VCaP (cell line): ENCODE results near the gene GPLD1.
A peak's percentile ranks its signal among the peaks of the same experiment; 100 is the strongest.

ENCODE experiments used
- H3K27ac ChIP-seq: fragments of 450-650 bp; 2 replicates; pipeline ENCODE4 v1.5.1; 2017
- TF ChIP-seq, protein P1 (sequence below): fragments of 450-650 bp; conservative IDR thresholded peaks from 2 replicates; pipeline ENCODE4 v1.5.1; 2017; ENCODE audit warnings: mild to moderate bottlenecking, moderate library complexity

Gene GPLD1

GRCh38 chr6:24489470-24489869 is at the start of gene GPLD1:
Gene GPLD1 (minus strand): TSS chr6:24489578. CDS start chr6:24489511, 67 bp downstream.
- TF ChIP-seq, protein P1, sequence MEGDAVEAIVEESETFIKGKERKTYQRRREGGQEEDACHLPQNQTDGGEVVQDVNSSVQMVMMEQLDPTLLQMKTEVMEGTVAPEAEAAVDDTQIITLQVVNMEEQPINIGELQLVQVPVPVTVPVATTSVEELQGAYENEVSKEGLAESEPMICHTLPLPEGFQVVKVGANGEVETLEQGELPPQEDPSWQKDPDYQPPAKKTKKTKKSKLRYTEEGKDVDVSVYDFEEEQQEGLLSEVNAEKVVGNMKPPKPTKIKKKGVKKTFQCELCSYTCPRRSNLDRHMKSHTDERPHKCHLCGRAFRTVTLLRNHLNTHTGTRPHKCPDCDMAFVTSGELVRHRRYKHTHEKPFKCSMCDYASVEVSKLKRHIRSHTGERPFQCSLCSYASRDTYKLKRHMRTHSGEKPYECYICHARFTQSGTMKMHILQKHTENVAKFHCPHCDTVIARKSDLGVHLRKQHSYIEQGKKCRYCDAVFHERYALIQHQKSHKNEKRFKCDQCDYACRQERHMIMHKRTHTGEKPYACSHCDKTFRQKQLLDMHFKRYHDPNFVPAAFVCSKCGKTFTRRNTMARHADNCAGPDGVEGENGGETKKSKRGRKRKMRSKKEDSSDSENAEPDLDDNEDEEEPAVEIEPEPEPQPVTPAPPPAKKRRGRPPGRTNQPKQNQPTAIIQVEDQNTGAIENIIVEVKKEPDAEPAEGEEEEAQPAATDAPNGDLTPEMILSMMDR, result no peak
- peak within 1 kb of the TSS; percentile 40 for H3K27ac ChIP-seq

DNA sequence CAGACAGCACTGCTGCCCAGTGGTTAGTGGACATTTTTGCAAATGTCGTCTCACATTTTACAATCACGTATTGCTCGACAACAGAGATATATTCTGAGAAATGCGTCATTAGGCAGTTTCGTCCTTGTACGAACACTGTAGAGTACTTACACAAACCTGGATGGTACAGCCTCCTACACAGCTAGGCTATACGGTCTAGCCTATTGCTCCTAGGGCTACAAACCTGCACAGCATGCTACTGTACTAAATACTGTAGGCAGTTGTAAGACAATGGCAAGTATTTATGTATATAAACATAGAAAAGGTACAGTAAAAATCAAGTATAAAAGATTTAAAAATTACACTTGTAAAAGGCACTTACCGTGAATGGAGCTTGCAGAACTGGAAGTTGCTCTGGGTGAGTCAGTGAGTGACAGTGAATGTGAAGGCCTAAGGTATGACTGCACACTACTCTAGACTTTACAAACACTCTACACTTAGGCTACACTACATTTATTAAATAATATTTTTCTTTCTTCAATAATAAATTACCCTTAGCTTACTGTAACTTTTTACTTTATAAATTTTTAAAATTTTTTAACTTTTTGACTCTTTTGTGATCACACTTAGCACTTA is 48.5 kb upstream of the GPLD1 start:
- no peak overlapping the region for H3K27ac ChIP-seq
- TF ChIP-seq, protein P1, result no peak

DNA sequence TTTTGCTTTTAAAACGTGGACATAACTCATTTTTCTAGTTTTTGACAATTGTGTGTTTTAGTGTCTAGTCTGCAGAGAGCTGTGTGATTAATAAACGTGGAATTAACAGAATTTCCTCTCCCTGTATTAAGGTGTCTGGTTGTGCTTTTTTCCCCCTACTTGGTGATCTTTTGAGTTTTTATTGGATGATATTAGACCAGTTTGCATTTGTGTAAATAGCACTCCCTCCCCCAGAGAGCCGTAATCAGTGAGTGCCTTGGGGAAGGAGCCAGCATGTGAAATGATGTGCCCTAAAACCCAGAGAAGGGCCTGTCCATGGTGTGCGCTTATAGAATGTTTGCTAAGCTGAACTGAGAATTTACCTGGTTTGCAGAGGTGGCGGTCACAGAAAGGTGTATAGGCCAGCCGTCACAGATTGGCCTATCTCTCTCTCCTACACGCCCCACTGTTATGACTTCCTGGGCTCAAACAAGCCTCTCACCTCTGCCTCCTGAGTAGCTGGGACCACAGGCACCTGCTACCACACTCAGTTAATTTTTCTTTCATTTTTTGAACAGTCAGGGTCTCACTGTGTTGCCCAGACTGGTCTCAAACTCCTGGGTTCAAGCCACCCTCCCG is 47.8 kb upstream of the GPLD1 start:
- TF ChIP-seq, protein P1, result no peak
- H3K27ac ChIP-seq, result no peak overlapping the region

- TF ChIP-seq, protein P1, result no peak
- H3K27ac ChIP-seq, result 0 out of 2 replicates have a peak overlapping the region, but pooled peaks have one; percentile 2
Measured at GRCh38 chr6:24536466-24536865, 47.1 kb upstream of the GPLD1 start.

DNA sequence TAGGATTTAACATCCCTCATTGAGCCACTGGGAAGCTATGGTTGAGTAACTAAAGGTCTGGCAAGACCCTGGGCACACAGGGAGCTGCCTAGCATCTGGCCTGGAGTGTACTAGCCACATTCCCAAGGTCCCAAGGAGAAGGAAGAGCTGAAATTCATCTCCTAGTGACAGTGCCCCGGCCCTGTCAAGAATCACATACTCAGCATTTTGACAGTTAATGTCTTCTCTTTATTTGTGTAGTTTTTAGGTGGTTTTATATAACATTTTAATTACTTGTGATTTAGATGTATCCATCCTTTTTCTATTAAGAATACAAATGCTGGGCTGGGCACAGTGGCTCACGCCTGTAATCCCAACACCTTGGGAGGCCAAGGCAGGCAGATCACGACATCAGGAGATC is 45.8 kb upstream of the GPLD1 start:
- no peak overlapping the region for H3K27ac ChIP-seq
- TF ChIP-seq, protein P1, result no peak

DNA sequence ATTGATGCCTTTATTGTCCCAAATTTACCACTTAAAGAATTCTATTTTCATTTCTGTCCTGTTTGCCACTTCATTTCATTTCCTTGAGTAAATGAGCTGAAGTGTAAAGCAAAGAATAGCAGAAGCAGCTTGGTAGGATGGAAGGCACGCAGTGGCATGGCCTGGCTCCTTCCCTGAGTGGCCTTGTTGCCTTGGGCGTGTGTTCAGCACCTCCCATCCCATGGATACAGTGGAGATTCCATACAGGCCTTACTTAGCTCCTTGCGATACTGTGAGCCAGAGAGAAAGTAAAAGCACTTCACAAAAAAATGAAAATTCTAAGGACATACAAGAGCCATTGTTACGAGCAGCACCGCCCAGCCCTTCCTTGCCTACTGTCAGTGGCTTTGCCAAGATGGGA is 45.0 kb upstream of the GPLD1 start:
- TF ChIP-seq, protein P1, result no peak
- H3K27ac ChIP-seq, result no peak overlapping the region

DNA sequence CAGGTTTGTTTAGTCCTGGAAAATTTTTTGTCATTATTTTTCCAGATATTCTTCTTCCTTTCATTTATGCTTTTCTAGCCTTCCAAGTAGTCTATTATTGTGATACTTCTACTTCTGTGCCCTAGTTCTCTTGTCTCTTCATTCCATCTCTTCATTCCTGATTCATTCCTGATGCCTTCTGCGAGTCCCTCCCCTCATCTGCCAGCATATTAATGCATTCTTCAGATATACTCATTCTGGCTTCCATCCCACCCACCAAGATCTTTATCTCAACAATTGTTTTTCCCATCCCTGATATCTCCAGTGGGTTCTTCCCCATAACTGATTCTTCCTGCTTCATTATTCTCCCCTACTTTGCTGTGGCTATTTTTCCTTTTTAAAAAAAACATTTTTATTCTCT is 40.6 kb upstream of the GPLD1 start:
- TF ChIP-seq, protein P1, result no peak

More for the DNA sequence above, 40.6 kb upstream of the GPLD1 start:
- H3K27ac ChIP-seq, result no peak overlapping the region
